DMS114 treated with DMSO at 0.1 percent for 48 hours (cell line): ENCODE results near the gene JOSD2.
A peak's percentile ranks its signal among the peaks of the same experiment; 100 is the strongest.
"Not testable (repeated sequence)": the region's sequence is repeated elsewhere in the genome, so short reads cannot be mapped to it uniquely, and the experiment has no call there.

Experiments
- DNase-seq: peaks from one replicate; lab custom pipeline; 2025; ENCODE audit not compliant: unreplicated experiment; lab: John Stamatoyannopoulos, UW

The JOSD2 gene

DNA sequence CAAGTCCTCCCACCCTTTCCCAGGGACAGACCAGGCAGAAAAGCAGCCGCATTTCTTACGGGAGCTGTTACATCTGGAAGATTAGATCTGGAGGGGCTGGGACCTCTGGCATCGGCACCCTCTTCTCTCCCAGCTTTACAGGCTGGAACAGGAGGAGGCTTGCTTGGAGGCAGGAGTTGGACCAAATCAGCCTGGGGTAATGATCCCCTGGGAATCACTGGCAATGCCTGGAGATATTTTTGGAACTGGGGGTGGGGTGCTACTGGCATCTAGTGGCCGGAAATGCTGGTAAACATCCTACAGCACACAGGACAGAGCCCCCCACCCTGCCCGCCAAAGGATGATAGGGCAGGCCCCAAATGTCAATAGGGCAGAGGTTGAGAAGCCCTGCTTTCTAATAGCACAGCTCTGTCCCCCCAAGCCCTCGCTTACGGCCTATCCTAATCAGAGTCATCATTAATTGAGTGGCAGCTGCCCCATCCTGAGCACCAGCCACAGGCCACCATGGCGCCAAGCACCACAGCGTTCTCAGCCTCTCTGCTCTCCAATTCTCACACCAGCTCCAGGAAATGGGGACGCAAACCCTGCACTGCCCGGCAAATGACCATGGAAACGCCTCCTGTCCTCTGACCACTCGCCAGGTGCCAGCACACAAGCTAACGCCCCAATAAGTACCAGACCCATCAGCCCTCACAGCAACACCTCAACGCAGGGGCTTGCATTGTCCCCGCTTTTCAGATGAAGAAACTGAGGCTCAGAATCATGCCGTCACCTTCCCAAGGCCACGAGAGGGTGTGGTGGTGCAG lies 36.6 kb upstream of the JOSD2 start:
- no peak for DNase-seq

DNA sequence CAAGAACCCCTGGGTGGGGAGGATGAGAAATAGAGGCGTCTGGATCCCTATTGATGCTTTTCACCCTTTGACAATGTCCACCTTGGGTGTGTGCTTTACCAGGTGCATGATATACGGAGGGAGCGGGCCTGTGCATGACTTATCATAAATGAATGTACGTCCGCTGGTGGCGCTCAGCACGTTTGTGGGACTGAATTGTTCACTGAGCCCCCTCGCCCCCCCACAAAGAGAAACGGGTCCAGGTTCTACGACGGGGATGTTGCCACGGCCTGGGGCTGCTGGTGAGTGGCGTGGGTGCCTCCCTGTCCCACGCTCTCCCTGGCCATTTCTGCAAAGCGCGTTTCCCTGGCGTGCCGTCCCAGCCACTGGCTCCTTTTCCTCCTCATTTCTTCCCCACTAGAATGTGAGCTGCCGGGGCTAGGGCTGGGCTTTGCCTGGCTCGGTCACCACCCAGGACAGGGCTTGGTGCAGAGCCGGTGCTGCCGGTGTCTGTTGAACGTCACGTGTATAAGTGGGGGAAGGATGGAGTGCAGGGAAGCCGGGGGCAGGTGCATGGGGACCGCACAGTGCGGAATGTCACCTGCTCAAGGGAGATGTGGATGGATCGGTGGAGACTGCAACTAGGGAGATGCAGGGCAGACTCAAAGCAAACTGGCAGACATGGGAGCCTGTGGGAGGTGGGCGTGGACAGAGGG lies 35.7 kb upstream of the JOSD2 start:
- no peak for DNase-seq

DNA sequence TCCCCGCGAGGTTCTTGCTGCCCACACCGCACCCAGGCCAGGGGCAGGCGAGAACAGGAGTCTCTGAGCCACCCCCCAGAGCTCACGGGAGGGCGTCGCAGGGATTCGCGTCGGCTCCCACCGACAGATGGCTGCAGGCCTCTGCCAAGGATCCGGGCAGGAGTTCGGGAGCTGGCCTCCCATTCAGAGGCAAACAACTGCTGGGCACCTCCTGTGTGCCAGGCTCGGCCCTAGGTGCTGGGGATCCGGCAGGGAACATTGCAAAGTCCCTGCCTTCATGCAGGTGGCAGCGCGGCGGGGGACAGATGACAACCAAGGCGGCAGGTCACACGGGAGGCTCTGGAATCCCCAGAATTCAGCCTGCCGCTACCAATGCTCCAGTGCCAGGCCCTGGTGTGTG lies 32.0 kb upstream of the JOSD2 start:
- DNase-seq: no peak

DNA sequence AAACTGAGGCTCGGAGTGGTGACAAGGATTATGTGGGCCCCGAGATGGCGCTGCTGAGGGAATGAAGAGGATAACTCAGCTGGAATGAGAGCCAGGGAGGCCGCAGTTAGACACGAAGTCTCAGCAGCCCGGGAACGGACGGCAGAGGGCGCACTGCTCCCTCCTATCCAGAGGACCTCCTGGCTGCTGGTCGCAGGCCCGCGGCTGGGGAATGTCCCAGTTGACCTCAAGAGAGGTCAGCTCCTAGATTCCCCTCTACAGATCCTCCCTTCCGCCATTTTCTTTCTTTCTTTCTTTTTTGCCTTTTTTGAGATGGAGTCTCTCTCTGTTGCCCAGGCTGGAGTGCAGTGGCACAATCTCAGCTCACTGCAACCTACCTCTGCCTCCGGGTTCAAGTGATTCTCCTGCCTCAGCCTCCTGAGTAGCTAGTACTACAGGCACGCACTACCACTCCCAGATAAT lies 26.8 kb upstream of the JOSD2 start:
- DNase-seq: peak; percentile 33

DNA sequence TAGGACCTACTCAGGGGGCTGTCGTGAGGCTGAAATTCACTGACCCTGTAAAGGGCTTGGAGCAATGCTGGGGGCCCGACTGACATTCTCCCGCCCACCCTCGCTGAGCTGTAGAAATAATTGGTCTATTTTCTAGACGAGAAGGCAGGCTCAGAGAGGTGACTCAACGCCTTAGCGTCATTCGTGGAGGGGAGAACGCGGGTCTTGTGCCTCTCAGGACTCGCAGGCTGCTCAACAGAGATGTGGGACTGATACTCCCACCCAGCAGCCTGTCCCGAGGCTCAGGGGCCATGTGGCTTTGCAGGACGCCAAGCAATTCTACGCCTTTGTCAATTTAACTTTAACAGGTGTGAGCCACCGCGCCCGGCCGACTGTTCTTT lies 26.3 kb upstream of the JOSD2 start:
- DNase-seq: no peak

DNA sequence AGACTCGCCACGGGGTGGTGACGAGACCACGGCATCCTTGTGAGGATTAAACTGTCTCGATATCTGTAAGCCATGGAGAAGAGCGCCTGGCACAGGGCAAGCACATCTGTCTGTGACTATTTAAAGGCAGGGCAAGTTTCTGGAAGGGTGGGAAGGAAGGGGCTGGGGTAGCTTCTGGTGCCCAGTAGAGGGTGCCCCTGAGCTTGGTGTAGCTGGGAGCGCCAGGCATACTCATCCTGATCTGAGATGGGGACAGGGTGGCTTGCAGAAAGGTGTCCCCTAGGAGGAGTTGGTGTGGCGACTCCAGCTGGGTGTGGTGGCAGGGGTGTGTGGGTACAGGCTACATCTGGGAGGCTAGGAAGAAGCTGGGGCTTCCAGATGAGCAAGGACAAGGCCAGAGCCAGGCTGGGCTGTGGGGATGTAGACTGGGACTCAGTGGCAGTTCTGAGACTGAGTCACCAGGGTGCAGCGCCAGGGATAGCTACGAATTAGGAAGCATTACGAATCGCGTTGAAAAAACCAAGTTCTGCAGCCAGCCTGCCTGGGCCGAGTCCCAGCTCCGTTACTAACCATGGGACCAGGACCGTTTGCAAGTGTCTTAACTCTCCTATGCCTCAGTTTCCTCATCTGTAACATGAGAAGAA lies 25.8 kb upstream of the JOSD2 start:
- DNase-seq: no peak

DNA sequence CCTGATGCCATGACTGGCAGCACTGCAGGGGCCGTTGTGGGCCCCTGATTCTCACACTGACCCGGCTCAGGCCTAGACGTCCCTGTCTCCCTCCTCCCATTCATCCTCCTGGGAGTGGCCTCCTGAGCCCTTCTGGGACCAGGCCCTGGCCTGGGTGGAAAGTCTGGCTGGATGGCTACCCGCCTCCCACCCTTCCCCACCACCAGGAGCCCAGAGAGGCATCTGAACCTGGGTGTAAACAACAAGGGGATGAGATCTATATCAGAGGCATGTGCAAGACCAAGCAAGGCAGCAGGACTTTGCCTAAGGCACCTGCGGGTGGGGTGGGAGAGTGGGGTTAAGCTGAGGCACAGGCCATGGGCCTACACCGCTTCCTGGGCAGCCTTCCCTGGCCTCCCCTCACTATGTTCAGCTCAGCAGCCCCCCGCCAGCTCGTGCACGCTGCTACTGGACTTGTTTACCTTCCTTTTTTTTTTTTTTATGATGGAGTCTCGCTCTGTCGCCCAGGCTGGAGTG lies 24.7 kb upstream of the JOSD2 start:
- no peak for DNase-seq

DNA sequence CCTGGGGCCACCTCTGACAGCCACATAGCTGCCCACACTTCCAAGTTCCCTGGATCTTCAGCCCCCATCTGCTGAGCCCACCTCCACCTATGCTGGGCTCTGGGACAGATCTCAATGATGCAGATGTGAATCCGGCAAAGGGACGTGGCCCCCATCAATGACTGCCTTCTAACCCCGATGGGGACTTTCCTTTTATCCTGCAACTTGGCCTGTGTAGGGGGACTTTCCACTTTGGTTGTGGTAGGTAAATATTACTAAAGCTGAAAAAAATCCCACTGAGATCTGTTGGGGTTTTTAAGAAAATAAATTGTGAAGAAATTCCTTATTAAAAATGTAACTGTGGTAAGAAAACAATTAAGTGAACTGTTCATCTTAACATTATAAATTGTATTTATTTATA lies 23.5 kb upstream of the JOSD2 start:
- no peak for DNase-seq

DNA sequence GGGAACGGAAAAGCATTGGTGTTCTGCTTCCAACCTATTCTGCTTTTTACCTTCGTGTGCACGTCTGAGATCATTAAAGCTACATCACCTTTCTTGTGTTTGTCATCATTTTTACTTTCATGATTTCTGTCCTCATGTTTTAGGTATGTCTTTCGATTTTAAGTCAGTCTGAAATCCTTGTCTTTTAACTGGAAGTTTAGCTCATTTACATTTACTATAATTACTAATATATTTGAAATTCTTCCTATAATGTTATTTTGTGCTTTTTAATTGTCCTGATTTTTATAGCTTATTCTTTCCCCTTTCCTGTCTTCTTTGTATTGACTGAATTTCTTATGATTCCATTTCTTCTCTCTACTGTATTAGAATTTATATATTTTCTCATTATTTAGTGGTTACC lies 22.0 kb upstream of the JOSD2 start:
- DNase-seq: no peak

DNA sequence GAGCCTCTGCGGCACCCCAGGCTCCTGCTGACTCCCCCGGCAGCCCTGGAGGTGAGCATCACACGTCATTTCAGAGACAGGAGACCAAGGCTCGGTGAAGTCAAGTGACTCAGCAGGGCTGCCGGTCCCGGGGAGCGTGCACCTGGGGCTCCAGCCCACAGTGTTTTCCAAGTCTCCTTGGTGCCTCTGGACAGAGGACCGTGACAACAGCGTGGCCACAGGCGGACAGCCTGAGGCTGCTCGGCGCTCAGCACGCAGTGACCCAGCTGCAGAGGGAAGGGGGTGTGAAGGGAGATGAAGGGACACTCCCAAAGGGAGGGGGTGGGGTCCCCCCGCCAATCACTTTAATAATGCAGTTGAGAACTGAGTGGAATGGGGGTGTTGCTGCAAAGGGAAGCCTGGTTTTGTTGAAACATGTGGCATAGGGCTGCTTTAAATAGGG lies 20.2 kb upstream of the JOSD2 start:
- no peak for DNase-seq

DNA sequence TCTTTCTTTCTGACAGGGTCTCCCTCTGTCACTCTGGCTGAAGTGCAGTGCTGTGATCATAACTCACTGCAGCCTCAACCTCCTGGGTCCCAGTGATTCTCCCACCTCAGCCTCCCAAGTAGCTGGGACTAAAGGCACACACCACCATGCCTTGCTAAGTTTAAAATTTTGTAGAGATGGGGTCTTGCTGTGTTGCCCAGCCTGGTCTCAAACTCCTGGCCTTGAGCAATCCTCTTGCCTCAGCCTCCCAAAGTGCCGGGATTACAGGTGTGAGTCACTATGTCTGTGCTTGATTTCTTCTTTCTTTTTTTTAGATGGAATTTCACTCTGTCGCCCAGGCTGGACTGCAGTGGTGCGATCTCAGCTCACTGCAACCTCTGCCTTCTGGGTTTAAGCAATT lies 17.1 kb upstream of the JOSD2 start:
- DNase-seq: not testable (repeated sequence)

DNA sequence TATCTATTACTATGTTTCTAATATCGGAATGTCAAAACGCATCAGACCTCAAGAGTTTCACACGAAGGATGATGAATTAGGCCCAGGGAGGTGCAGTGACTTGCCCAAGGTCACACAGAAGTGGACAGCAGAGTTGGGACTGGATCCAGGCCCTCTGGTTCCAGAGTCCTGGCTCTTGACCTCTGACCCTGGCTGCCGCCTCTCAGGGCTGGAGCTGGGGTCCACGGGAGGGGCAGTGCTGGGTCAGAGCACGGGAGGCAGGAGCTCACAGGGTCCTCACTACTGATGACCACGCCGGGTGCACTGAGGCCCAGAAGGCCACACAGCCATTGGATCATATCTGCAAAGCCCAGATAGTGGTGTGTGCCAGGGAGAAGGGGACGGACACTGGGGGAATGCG lies 11.9 kb upstream of the JOSD2 start:
- DNase-seq: no peak

DNA sequence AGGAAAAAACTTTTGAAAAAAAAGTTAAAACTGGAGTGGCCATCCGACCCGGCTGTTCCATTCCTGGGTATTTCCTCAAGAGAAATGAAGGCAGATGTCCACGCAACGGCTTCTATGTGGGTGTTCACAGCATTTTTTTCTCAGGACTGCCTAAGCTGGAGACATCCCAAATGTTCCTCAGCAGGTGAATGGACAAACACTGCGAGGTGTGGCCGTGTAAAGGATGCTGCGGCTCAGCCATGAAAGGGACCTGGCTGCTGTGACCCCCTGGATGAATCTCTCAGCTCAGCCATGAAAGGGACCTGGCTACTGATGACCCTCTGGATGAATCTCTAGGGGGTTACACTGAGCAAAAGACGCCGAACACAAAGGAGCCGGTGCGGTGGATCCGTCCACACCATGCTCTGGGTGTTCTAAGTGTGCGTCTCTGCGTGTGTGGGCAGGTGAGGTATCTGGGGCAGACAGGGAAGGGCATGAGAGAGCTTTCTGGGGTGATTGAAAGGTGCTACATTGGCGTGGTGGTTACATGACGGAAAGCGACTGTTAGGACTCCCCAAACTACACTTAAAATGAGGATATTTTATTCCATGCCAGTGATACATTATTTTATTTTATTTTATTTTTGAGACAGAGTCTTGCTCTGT lies 10.0 kb upstream of the JOSD2 start:
- no peak for DNase-seq

DNA sequence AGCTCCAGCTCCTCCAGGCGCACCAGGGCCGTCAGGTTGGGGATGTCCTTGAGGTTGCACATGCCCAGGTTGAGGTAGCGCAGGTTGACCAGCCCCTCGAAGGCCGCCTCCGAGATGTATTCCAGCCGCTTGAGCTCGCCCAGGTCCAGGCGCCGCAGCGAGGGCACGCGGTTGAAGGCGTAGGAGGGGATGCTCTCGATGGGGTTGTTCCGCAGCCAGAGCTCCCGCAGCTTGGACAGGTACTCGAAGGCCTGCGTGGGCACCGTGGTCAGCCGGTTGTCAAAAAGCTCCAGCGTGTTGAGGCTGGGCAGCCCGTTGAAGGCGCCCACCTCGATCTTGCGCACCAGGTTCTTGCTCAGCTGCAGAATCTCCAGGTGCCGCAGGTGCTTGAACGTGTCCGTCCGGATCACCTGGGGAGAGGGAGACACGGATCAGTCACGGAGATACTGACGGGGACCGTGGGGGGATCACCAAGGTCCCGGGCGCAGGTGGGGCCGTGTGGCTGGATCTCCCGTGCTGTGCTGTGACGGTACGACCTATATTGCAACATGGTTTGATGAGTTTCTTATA lies 8.1 kb upstream of the JOSD2 start:
- no peak for DNase-seq

DNA sequence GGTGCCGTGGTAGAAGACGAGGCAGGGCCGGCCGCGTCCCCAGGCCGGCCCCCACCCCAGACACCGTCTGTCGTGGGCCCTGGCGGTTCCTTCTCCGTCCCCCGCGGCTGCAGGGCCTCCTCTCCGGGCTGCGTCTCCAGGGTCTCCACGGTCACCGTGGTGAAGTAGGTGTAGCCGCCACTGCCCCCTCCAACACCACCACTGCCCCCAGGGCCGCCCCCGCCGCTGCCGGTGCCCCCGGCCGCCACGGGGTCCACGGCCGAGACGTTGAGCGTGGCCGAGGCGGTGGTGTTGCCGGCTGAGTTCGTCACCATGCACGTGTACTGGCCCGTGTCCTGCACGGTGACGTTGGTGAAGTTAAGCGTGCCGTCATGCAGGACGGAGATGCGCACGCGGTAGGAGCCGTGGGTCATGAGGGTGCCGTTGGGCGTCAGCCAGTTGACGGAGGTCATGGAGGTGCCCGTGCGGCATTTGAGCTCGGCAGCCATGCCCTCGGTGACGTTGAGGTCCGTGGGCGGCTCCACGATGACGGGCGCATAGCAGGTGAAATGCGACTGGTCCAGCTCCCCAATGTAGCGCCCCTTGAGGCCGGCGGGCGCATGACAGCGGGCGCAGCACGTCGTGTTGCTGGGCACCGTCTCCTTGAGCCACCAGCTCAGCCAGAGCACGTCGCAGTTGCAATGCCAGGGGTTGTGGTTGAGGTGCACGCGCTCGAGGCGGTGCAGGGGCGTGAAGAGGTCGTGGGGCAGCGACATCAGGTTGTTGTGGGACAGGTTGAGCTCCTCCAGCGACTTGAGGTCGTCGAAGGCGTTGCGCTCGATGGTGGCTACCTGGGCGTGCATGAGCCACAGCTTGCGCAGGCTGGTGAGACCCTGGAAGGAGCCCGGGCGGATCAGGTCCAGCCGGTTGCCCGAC lies 7.4 kb upstream of the JOSD2 start:
- no peak for DNase-seq

DNA sequence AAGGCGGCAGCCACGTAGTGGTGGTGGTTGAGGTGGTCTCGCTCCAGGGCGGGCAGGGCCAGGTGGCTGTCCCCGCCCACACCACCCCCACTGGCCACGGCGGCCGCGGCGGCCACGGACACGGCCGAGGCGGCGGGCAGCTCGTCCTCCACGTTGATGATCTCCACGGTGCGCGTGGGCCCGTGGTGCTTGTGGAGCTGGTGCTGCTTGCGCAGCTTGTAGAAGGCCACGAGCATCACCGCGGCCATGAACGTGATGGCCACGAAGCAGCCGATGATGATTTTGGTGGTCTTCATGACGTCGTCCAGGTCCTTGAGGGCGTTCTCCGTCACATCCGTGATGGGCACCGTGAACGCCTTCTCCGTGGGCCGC lies 6.7 kb upstream of the JOSD2 start:
- DNase-seq: no peak

DNA sequence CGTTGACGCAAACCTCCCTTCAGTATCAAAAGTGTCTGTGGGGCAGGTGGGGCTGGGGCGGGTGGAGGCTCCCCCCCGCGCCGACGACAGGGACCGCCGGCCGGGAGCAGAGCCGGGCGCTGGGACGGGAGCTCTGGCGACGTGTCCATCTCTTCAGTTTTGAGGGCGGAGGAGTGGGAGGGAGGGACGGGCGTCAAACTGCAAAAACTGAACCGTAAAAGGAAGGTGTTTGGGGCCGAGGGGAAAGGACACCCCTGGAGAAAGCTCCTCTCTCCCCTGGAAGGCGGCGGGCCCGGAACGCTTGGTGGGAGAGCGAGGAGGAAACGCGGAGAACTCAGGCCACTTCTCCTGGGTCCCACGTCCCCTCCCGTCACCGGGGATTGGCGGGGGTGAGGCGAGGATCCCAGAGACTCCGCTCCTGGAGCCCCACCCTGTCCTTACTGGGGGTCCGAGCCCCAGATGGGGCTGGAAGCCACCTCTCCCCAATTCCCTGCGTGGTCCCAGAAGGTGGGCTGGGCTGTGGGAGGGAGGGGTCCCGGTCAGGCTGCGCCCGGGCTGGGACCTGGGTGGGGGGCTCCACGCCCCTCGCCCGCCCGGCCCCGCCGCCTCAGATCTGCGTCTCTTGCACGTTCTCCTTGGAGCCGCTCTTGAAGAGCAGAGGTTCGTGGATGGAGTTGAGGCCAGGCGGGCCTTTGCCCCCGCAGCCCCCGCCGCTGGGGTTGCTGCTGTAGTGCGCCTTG lies 6.1 kb upstream of the JOSD2 start:
- no peak for DNase-seq

DNA sequence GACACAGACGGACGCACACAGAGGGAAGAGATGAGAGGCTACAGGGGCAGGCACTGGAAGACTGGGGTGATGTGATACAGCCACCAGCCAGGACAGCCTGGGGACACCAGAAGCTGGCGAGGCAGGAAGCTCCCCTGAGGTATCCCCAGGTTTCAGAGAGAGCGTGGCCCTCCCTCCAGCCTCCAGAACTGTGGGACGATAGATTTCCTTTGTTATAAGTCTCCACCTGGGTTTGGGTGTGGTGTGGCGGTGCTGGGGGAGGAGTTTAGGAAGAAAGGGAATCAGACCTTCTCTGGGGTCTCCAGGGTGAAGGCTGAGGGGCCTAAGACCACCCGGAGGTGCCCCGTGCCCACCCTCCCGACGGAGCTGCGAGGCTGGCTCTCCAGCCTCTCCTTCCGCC lies 5.5 kb upstream of the JOSD2 start:
- DNase-seq: no peak

DNA sequence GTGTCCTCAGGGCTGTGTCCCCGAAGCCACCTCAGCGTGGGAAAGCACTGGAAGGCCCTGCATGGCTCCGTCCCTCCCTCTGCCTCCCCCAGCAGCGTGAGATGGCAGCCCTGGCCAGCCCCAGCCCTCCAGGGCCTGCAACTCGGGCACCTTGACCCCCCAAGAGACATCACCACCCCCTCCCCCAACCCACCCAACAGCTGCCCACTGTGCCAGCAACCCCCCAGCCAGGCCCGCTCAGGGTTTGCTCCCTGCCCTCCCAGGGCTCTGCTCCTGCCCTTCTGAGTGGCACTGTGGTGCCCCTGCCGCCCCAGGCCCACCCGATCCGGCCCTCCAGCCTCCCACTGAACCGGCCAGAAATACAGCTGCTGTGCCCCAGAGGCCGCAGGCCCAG lies 4.2 kb upstream of the JOSD2 start:
- DNase-seq: no peak
